Lower lobe of right lung (tissue), 2 donors: ENCODE data around the gene LRIT2. TPM values are rescaled to one million over a fixed set of nuclear protein-coding genes. Genes with fewer than 3 reads are reported as not detected.
"Not testable (repeated sequence)": the region's sequence is repeated elsewhere in the genome, so short reads cannot be mapped to it uniquely, and the experiment has no call there.

Experiments
- ATAC-seq, 2 donors: fragments of 200-7000 bp; cut with Tn5 transposase; one replicate each; pipeline ENCODE4 v1.9.1; 2020 to 2022; ENCODE audit warnings: mild to moderate bottlenecking in 2 of 2, moderate library complexity in 2 of 2
- DNase-seq: peaks from one replicate; pipeline ENCODE4 v3.0.0-alpha.2; 2020
- H3K27ac ChIP-seq: fragments of 200-600 bp; one replicate; pipeline ENCODE4 v1.8.0; 2022
- H3K27me3 ChIP-seq: fragments of 200-600 bp; one replicate; pipeline ENCODE4 v1.8.0; 2022; ENCODE audit warnings: low read depth
- H3K36me3 ChIP-seq: fragments of 200-600 bp; one replicate; pipeline ENCODE4 v1.8.0; 2022; ENCODE audit warnings: mild to moderate bottlenecking
- H3K4me1 ChIP-seq: fragments of 200-600 bp; one replicate; pipeline ENCODE4 v1.8.0; 2022
- H3K4me3 ChIP-seq: fragments of 200-600 bp; one replicate; pipeline ENCODE4 v1.8.0; 2022; ENCODE audit warnings: mild to moderate bottlenecking
- H3K9me3 ChIP-seq: fragments of 200-600 bp; one replicate; pipeline ENCODE4 v1.8.0; 2022
- CTCF ChIP-seq: fragments of 200-600 bp; IDR thresholded peaks from one replicate; pipeline ENCODE4 v1.8.0; 2022; ENCODE audit warnings: antibody characterized with exemption, mild to moderate bottlenecking
- intact Hi-C: fragments of 100-400 bp; cut with DNase I; formaldehyde crosslinking; loops from one replicate; pipeline ENCODE4 v1.11.0; 2022
- total RNA-seq: library from RNA; stranded (reverse); fragmentation: NEBNext Ultra II Directional; extraction: Animal tissue kit (Norgen Biotek cat#: 25700); gene quantifications from one replicate; pipeline ENCODE4 v1.2.1, GENCODE V29; 2021
- donor health status: DM: no; HTN: yes; CAD: no; lungs with severe emphysema.

The LRIT2 gene
- total RNA-seq, 1 donor from 2014 or later, result not detected

- Histone ChIP-seq H3K27ac (no peak overlapping the region), H3K9me3 (no peaks in the 10 kb centered on the region), H3K36me3 (no peaks in the 10 kb centered on the region), H3K27me3 (peaks cover 7% of the 10 kb centered on the region), H3K4me1 (no peaks in the 10 kb centered on the region), H3K4me3 (no peak overlapping the region)
- intact Hi-C loops, result no loop called here
- no peak for DNase-seq
- no peak for TF ChIP-seq CTCF
- no peak for ATAC-seq
These were observed 43.7 kb downstream of the LRIT2 start for GRCh38 chr10:84181631-84182030.

GRCh38 chr10:84180386-84180785 lies 45.0 kb downstream of the LRIT2 start:
- intact Hi-C loops, H3K27ac ChIP-seq, ATAC-seq, H3K4me3 ChIP-seq, DNase-seq, H3K36me3 ChIP-seq, H3K27me3 ChIP-seq, H3K4me1 ChIP-seq, H3K9me3 ChIP-seq: not testable (repeated sequence)

- Histone ChIP-seq H3K4me1 (no peaks in the 10 kb centered on the region), H3K9me3 (no peaks in the 10 kb centered on the region), H3K4me3 (no peak overlapping the region), H3K27ac (no peak overlapping the region), H3K36me3 (no peaks in the 10 kb centered on the region), H3K27me3 (no peaks in the 10 kb centered on the region)
- DNase-seq (no peak), ATAC-seq (peak; percentile 19 to 49)
- intact Hi-C loops, result no loop called here
- no peak for TF ChIP-seq CTCF
These were observed 46.2 kb downstream of the LRIT2 start for GRCh38 chr10:84179059-84179710.

- ATAC-seq, result no peak
- intact Hi-C loops, result no loop called here
- TF ChIP-seq CTCF, result no peak
These were observed 47.2 kb downstream of the LRIT2 start for GRCh38 chr10:84178160-84178609.

GRCh38 chr10:84177541-84178141 lies 47.7 kb downstream of the LRIT2 start:
- DNase-seq (no peak), ATAC-seq (peak; percentile 58 to 62)
- Histone ChIP-seq H3K4me3 (no peak overlapping the region), H3K27me3 (no peaks in the 10 kb centered on the region), H3K9me3 (no peaks in the 10 kb centered on the region), H3K36me3 (no peaks in the 10 kb centered on the region), H3K4me1 (no peaks in the 10 kb centered on the region), H3K27ac (no peak overlapping the region)
- intact Hi-C loops, result no loop called here
- TF ChIP-seq CTCF, result no peak

More at GRCh38 chr10:84178160-84178609, 47.2 kb downstream of the LRIT2 start:
- Histone ChIP-seq H3K27ac (no peak overlapping the region), H3K4me3 (no peak overlapping the region), H3K27me3 (no peaks in the 10 kb centered on the region), H3K9me3 (no peaks in the 10 kb centered on the region), H3K4me1 (no peaks in the 10 kb centered on the region), H3K36me3 (no peaks in the 10 kb centered on the region)
- no peak for DNase-seq

GRCh38 chr10:84176836-84177474 lies 48.4 kb downstream of the LRIT2 start:
- no peaks in the 10 kb centered on the region for H3K27me3 ChIP-seq
- ATAC-seq, result peak in 1 of 2 donors; percentile 9
- intact Hi-C loops, result no loop called here
- H3K9me3 ChIP-seq, result no peaks in the 10 kb centered on the region
- no peaks in the 10 kb centered on the region for H3K4me1 ChIP-seq
- TF ChIP-seq CTCF, result no peak
- H3K27ac ChIP-seq, result no peak overlapping the region
- H3K36me3 ChIP-seq, result no peaks in the 10 kb centered on the region
- H3K4me3 ChIP-seq, result no peak overlapping the region
- DNase-seq, result no peak
